Activated T-cell treated with anti-CD3 and anti-CD28 coated beads, Interleukin-2, amount 50 U/mL, for 72 hours (primary cell): Measurements from ENCODE around the gene C1S. TPM values are rescaled to one million over a fixed set of nuclear protein-coding genes. Genes with fewer than 3 reads are reported as not detected.
"Not testable (repeated sequence)": the region's sequence is repeated elsewhere in the genome, so short reads cannot be mapped to it uniquely, and the experiment has no call there.

ENCODE experiments used
- ATAC-seq, 2 donors: fragments of 150-1000 bp; cut with Tn5 transposase; replicated peaks in 1 of 2; 2 replicates each; pipeline ENCODE4 v1.10.0; 2021; ENCODE audit warnings: moderate library complexity in 2 of 2, mild to moderate bottlenecking in 1 of 2
- DNase-seq, 2 donors: peaks; one replicate each; pipeline ENCODE4 v3.0.0; 2021 to 2022; ENCODE audit warnings: mixed read lengths in 1 of 2
- H3K27ac Mint-ChIP-seq: one replicate; pipeline ENCODE4 v1.8.0; 2022; ENCODE audit warnings: mild to moderate bottlenecking, moderate library complexity, mixed read lengths
- H3K27me3 Mint-ChIP-seq: one replicate; pipeline ENCODE4 v1.8.0; 2022; ENCODE audit warnings: low read depth, mixed read lengths
- H3K36me3 Mint-ChIP-seq, 2 donors: one replicate each; pipeline ENCODE4 v1.8.0; 2022; ENCODE audit warnings: mixed read lengths in 2 of 2, mild to moderate bottlenecking in 1 of 2; ENCODE audit not compliant: insufficient read depth in 2 of 2
- H3K4me1 Mint-ChIP-seq: one replicate; pipeline ENCODE4 v1.8.0; 2022; ENCODE audit warnings: low read depth, mixed read lengths
- H3K4me3 Mint-ChIP-seq, 2 donors: one replicate each; pipeline ENCODE4 v1.8.0; 2022; ENCODE audit warnings: mild to moderate bottlenecking in 2 of 2, mixed read lengths in 2 of 2, moderate library complexity in 2 of 2
- H3K9me3 Mint-ChIP-seq, 2 donors: one replicate each; pipeline ENCODE4 v1.8.0; 2022; ENCODE audit warnings: mixed read lengths in 2 of 2
- total RNA-seq, 2 donors: library from RNA; stranded (reverse); gene quantifications; one replicate each; pipeline ENCODE4 v1.2.3, GENCODE V29; 2022

Gene C1S
- 1 to 10 TPM; 4.0 to 6.6 TPM for total RNA-seq

DNA sequence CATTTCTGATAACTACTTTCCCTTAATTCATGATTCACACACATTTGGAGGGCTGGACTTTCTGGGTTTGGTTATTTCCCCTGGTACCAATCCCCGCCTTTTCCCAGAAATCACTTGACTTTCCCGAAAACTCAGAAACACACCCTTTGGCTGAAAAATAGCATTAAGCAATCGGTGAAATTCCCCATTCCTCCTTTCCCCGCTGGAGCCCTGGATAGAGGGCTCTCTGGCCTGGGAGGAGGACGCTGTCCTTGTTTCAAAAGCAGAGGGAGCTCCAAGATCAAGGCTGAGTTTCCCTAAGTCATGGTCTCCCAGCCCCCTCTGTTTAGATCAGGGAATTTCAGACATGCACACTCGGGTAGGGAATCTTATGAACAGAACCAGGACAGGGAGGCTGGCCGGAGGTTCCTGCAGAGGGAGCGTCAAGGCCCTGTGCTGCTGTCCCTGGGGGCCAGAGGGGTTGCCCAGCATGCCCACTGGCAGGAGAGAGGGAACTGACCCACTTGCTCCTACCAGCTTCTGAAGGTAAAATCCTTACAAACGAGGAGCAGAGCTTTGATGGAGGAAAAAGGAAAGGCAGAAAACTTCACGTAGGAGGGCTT lies at the start of gene C1S:
Gene C1S, plus strand, starts transcription at position 366 of the 602 bp plus-strand sequence. CDS start 1,195 bp downstream, outside the sequence.
- Mint-ChIP-seq H3K36me3 (no peaks in the 10 kb centered on the region), H3K4me3 (no peak within 1 kb of the TSS), H3K9me3 (no peaks in the 10 kb centered on the region), H3K4me1 (no peaks in the 10 kb centered on the region), H3K27me3 (peaks cover 11% of the 10 kb centered on the region), H3K27ac (no peak within 1 kb of the TSS)
- DNase-seq (no peak), ATAC-seq (no peak)

DNA sequence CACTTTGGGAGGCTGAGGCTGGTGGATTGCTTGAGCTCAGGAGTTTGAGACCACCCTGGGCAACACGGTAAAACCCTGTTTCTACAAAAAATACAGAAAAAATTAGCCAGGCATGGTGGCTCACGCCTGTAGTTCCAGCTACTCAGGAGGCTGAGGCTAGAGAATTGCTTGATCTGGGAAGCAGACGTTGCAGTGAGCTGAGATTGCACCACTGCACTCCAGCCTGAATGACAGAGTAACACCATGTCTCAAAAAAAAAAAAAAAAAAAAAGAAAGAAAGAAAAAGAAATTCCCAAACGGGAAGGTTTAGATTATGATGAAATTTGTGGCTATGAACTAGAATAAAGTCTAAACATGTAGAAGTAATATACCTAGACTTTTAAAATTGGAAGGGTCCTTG lies 49.1 kb upstream of the C1S start:
- not testable (repeated sequence) for H3K36me3 Mint-ChIP-seq, ATAC-seq, H3K27ac Mint-ChIP-seq, H3K9me3 Mint-ChIP-seq, H3K4me3 Mint-ChIP-seq, H3K27me3 Mint-ChIP-seq, DNase-seq
- peaks cover 26% of the 10 kb centered on the region for H3K4me1 Mint-ChIP-seq

DNA sequence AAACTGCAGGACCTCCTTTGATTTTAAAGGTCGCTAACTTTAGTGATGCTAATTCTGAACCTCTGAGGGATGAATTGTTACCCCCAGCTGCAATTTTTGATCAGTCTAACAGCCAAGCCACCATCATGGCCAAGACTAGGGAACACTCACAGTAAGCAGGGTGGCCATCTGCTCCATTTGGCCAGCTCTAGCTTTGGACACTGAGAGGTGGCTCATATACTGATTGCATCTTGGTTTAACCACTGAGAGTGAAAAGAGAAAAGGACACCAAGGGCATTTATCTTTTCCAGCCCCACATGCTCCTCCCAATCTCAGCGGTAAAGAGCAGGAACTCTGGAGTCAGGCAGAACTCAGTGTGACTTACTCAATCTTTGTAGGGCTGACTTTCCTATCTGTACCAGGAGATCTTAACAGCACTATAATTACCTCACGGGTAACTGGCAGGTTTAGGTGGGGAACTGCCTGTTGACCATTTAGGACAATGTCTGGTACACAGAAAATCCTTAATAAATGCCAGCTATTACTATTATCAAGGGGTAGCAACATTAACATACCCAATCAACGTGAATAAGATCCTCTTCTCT lies 48.4 kb upstream of the C1S start:
- H3K27me3 Mint-ChIP-seq: no peaks in the 10 kb centered on the region
- ATAC-seq (no peak), DNase-seq (no peak)
- H3K27ac Mint-ChIP-seq: no peak overlapping the region
- peaks cover 0 to 4% of the 10 kb centered on the region in 2 donors for H3K36me3 Mint-ChIP-seq
- H3K4me1 Mint-ChIP-seq: peaks cover 33% of the 10 kb centered on the region
- no peak overlapping the region for H3K4me3 Mint-ChIP-seq
- H3K9me3 Mint-ChIP-seq: no peaks in the 10 kb centered on the region

DNA sequence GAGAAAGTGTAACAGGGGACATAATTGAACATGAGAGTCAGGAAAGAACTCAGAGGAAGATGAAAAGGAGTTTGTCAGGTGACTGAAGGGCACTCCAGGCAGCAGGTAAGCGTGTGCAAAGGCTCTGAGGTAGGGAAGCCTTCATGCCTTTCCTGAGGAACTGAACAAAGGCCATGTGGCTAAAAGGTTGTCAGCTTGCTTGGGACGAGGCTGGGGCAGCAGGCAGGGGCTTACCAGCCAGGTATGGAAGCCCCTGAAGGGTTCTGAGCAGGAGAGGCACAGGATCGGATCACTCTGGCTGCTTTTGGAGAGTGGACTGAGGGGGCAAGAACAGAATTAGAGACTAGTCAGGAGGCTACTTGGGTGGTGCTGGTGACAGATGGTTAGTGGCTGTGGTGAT lies 47.4 kb upstream of the C1S start:
- peaks cover 2 to 5% of the 10 kb centered on the region in 2 donors for H3K36me3 Mint-ChIP-seq
- no peaks in the 10 kb centered on the region for H3K27me3 Mint-ChIP-seq
- H3K4me3 Mint-ChIP-seq: no peak overlapping the region
- no peak overlapping the region for H3K27ac Mint-ChIP-seq
- ATAC-seq (no peak), DNase-seq (no peak)
- H3K4me1 Mint-ChIP-seq: peaks cover 41% of the 10 kb centered on the region
- no peaks in the 10 kb centered on the region for H3K9me3 Mint-ChIP-seq

DNA sequence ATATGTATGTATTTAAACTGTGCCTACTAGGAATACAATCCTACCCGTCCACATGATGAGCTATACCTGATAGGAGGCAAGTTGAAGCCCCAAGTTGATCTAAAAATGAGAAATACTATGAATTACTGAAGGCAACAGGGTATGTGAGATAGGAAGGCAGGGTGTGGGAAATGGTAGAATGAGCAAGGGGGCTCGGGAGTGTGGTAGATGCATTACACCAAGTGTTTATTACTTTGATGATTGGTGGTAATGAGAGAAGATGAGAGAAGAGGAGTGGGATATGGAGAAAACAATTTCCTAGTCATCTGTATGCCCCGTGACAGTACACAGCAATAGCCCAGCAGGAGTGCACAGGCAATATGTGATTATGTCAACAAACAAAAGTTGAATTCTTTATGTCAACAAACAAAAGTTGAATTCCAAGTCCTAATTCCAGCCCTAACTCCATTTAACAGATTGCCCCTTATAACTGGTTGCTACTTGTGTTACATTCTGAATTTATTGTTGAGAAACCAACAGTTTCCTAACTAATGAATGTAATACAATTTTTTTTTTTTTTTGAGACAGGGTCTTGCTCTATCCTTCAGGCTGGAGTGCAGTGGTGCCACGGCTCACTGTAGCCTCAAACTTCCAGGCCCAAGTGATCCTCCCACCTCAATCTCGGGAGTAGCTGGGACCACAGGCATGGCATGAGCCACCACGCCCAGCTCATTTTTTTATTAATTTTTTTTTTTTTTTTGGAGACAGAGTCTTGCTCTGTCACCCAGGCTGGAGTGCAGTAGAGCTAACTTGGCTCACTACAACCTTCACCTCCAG lies 44.8 kb upstream of the C1S start:
- H3K27me3 Mint-ChIP-seq: no peaks in the 10 kb centered on the region
- no peaks in the 10 kb centered on the region for H3K9me3 Mint-ChIP-seq
- ATAC-seq (no peak), DNase-seq (no peak)
- H3K4me1 Mint-ChIP-seq: peaks cover 43% of the 10 kb centered on the region
- H3K4me3 Mint-ChIP-seq: no peak overlapping the region
- H3K36me3 Mint-ChIP-seq: peaks cover 2 to 5% of the 10 kb centered on the region in 2 donors
- H3K27ac Mint-ChIP-seq: no peak overlapping the region

DNA sequence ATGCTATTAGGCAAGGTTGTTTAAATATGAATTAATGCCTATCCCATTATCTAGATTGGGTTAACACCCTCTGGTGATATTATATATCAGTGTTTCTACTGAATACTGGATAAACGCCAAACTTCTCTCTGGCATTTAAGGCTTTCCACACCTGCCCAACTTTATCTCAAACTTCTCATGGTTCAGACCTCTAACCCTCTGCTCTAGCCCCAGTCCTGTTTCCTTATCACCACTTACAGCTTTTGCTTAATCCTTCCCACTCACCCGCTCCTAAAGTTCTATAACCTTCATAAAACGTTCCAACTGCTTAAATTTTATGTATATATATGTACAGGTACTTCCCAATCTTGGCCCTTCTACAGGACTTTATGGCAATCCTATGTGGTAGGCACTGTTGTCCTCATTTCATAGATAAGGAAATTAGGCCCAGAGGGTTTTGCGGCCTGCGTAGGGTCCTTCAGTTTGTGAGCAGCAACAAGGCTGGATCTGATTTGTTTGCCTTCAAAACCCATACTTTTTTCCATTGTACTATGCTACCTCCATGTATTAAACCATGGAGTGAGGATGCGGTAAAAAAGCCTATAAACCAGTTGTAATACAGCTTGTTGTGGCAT lies 43.5 kb upstream of the C1S start:
- Mint-ChIP-seq H3K4me3 (peak overlapping the region; percentile 84 to 89), H3K27me3 (no peaks in the 10 kb centered on the region), H3K36me3 (peaks cover 2 to 5% of the 10 kb centered on the region in 2 donors), H3K9me3 (no peaks in the 10 kb centered on the region), H3K4me1 (peaks cover 43% of the 10 kb centered on the region), H3K27ac (peak overlapping the region; percentile 92)
- DNase-seq (no peak), ATAC-seq (no peak)

DNA sequence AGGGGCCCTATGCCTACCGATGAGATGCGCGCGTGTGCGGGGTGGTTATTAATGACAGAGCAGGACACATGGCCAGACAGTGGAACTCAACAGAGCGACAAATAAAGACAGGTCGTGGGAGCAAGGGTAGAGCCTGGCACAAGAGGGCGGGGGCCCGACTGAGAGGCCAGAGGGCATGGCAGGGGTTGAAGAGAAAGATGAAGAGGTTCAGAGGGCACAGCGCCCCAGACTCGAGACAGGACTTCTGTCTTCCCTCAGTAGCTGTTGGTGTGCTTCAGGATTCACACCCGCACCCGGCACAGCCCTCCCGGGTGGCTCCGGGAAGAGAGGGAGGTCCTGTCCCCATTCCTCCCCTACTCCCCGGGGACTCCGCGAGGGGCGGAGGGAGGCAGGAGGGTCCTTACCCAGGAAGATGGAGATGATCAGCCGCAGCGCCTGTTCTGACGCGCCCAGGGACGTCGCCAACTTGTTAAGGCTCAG lies 42.6 kb upstream of the C1S start:
- ATAC-seq: peak; percentile 6 to 8
- H3K4me3 Mint-ChIP-seq: peak overlapping the region; percentile 84 to 89
- H3K4me1 Mint-ChIP-seq: peaks cover 43% of the 10 kb centered on the region
- H3K36me3 Mint-ChIP-seq: peaks cover 2 to 3% of the 10 kb centered on the region in 2 donors
- H3K27me3 Mint-ChIP-seq: no peaks in the 10 kb centered on the region
- no peaks in the 10 kb centered on the region for H3K9me3 Mint-ChIP-seq
- peak overlapping the region; percentile 92 for H3K27ac Mint-ChIP-seq
- DNase-seq: peak in 1 of 2 donors; percentile 46

DNA sequence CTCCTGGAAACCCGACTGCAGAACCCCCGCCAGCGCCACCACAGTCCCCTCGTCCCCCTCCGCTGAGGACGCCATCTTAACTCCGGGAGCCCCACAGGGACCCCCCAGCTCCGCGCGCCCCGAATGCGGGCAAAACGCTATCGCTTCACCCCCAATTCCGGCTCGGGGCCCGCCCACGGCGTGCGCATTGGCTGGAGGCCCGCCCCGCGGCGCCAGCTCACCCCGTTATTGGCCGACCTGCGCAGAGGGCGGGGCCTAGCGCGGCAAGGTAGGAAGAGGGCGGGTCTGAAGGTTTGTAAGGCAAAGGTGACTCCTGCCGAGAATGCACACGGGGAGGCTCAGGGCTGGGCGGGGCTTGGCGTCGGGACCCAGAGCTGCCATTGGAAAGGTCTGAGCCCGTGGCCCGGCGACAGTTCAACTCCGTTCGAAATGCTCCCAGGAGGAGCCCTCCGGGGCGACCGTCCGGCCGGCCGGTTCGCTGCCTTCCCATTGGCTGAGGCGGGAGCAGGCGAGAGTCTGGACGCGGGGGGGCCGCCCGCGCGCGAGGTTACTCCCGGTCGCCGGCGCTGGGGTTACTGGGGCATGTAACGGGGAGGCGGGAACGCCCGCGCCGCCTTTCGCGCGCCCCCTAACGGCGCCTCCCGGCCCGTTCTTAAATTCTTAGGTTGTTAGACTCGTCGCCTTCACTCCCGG lies 42.0 kb upstream of the C1S start, which contains the start of gene LPCAT3:
Gene LPCAT3, minus strand, starts transcription at position 127 of the 693 bp plus-strand sequence. Its CDS starts 52 bp downstream, at position 75.
- H3K4me1 Mint-ChIP-seq: peaks cover 43% of the 10 kb centered on the region
- H3K27ac Mint-ChIP-seq: peak within 1 kb of the TSS; percentile 92
- DNase-seq (peak; percentile 98 to 99), ATAC-seq (peak; percentile 95 to 97)
- peak within 1 kb of the TSS; percentile 84 to 89 for H3K4me3 Mint-ChIP-seq
- no peaks in the 10 kb centered on the region for H3K27me3 Mint-ChIP-seq
- no peaks in the 10 kb centered on the region for H3K9me3 Mint-ChIP-seq
- peaks cover 2 to 3% of the 10 kb centered on the region in 2 donors for H3K36me3 Mint-ChIP-seq

DNA sequence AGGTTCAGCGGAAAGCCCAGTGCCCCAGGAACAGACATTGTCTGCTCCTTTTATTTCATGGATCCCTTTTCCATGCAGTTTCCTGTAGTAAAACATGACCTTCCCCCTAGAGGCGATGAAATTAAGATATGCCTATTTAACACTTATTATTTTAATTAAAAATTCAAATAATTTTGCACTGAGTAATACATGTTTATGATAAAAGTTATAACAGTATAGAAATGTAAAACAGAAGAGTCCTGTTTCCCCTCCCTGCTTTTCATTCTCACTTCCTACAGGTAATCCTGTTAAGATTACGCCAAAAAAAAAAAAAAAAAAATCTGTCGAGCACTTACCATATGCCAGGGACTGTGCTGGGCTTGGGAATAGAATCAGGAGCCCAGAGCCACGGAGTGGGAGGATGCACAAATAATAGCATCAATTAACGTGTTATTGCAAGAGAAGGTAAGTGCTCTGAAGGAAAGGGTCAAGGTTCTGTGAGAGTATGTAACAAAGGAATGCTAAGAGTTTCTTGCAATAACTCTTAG lies 41.4 kb upstream of the C1S start:
- DNase-seq (no peak), ATAC-seq (no peak)
- Mint-ChIP-seq H3K27ac (no peak overlapping the region), H3K4me1 (peaks cover 38% of the 10 kb centered on the region), H3K36me3 (peaks cover 2% of the 10 kb centered on the region in 2 donors), H3K9me3 (no peaks in the 10 kb centered on the region), H3K4me3 (peak overlapping the region; percentile 84 to 89), H3K27me3 (no peaks in the 10 kb centered on the region)

DNA sequence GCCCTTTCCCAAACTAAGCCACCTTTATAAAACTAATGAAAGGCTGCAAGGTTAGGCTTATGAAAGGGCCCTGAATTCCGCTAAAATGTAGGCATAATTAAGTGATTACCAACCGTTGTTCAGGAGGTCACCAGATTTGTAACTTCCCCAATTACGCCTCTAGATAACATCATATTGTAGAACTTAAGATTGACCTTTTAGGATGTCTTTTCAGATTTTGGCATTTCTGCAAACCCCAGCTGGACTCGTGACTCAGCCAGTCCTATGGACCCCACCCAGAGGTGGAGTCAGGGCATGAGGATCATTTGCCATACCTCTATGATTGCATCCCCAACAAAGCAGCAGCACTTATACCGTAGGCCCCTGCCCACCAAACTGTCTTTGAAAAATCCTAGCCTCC lies 38.6 kb upstream of the C1S start:
- no peak overlapping the region for H3K27ac Mint-ChIP-seq
- H3K9me3 Mint-ChIP-seq: no peaks in the 10 kb centered on the region
- DNase-seq (no peak), ATAC-seq (no peak)
- H3K27me3 Mint-ChIP-seq: no peaks in the 10 kb centered on the region
- no peak overlapping the region for H3K4me3 Mint-ChIP-seq
- peaks cover 2% of the 10 kb centered on the region in 2 donors for H3K36me3 Mint-ChIP-seq
- peaks cover 16% of the 10 kb centered on the region for H3K4me1 Mint-ChIP-seq

DNA sequence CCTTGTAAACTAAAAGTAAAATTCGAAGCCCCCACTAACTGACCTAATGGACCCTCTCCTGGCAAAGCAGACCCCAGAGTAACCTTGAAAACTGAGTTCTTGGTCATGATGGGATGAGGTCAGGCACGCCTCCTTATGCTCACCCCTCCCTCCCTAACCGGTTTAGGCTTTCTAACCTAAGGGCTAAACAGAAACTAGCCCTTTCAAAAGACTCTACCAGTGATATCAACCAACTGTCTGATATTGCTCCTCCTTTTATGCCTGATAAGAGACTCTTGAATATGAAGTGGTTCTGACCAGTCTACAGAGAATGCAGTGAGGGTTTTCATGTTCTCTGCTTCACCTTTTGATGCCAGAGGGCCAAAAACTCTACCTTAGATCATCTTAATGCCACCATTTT lies 37.4 kb upstream of the C1S start:
- H3K4me1 Mint-ChIP-seq: peaks cover 6% of the 10 kb centered on the region
- H3K9me3 Mint-ChIP-seq: no peaks in the 10 kb centered on the region
- no peak overlapping the region for H3K27ac Mint-ChIP-seq
- DNase-seq: no peak
- no peak overlapping the region for H3K4me3 Mint-ChIP-seq
- ATAC-seq: no peak
- no peaks in the 10 kb centered on the region for H3K36me3 Mint-ChIP-seq
- no peaks in the 10 kb centered on the region for H3K27me3 Mint-ChIP-seq

DNA sequence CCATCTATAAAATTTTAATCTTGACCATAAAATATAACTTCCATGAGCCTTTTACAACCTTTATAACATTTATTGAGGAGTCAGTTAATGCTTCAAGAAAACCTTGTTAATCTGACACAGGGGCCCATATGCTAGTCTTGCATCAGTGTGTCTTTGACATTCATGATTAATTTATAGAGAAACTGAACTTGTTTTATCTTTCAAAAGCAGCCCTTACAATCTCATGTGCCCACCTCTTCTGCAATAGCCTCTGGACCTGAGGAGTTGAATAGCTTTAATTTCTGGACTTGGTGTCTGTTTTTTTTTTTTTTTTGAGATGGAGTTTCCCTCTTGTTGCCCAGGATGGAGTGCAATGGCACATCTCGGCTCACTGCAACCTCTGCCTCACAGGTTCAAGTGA lies 33.7 kb upstream of the C1S start:
- Mint-ChIP-seq H3K4me3 (no peak overlapping the region), H3K36me3 (no peaks in the 10 kb centered on the region), H3K4me1 (no peaks in the 10 kb centered on the region), H3K27ac (no peak overlapping the region), H3K27me3 (no peaks in the 10 kb centered on the region), H3K9me3 (no peaks in the 10 kb centered on the region)
- DNase-seq (no peak), ATAC-seq (no peak)
